Activated naive CD4-positive, alpha-beta T cell (primary cell): Measurements from ENCODE around the gene FARS2.
A peak's percentile ranks its signal among the peaks of the same experiment; 100 is the strongest.

ENCODE experiments used
- DNase-seq, 4 experiments: peaks; one replicate each; lab custom pipeline; 2025; lab: John Stamatoyannopoulos, UW

The FARS2 gene

DNA sequence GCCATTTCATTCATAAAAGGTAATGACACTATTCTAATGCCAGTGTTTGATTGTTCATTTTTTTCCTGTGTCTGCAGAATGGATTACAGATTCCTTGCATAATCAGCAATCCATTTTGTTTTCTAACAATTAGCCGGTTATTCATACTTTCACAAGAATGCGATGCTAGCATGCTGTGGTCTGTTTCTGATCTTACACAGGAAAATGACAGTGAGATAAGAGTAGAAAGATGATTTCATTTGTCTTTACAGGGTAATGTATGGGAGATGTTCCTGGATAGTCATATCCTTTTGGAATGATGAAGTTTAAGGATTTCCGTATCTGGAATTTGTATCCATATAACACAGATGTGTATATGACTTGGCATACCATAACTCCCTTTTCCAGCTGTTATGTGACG, 207.3 kb downstream of the FARS2 start:
- no peak for DNase-seq

DNA sequence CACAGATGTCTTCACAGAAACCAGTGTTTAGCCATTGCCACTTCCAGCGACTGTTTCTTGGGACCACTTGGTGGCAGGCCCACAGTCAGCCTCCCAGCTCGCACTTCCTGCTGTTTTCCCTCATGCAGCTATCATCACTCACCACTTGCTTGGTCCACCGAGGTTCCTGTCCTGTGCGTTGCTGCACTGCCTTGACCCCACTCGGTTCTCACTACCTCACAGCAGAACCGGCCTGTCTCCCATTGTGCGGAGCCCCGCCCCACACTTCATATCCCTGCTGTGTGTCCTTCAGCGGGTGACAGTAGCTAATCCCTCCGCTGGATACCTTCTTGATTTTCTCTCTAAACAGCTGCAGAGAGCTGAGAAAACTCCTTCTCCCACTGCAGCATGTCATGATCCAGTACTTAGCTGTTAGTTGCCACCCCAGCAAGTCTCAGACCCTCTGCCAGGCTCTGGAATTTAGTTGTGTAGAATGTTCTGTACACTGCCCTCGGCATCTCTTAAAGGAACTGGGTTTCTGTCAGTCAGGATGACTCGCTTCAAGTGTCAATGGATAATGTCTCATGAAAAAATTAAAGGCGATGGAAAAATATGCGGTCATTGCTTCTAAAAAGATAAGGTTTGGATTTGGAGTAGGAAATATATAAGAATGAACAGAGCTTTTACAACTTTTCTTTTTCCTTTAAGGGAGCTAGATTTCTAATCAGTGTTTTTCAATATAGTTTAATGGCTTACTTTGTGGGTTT, 208.0 kb downstream of the FARS2 start:
- DNase-seq: no peak

DNA sequence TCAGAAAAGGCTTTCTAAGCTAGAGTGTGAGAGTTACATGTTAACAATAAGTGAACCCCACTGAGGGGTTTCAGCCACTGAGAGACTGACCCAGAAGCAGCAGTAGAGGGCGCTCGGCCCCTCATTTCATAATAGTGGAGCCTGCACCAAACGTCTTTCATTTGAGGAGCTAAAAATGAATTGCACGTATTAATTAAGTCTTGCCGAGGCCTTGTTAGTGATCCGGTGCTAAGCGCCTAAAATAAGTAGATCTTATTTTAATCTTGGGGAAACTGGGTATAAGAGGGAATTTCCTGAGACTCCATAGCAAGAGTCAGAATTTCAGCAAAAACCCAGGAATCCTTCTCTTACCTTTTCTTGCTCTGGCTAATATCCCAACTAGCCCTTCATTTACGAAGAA, 209.7 kb downstream of the FARS2 start:
- peak in 3 of 4 experiments; percentile 2 to 42 (median 41) for DNase-seq

DNA sequence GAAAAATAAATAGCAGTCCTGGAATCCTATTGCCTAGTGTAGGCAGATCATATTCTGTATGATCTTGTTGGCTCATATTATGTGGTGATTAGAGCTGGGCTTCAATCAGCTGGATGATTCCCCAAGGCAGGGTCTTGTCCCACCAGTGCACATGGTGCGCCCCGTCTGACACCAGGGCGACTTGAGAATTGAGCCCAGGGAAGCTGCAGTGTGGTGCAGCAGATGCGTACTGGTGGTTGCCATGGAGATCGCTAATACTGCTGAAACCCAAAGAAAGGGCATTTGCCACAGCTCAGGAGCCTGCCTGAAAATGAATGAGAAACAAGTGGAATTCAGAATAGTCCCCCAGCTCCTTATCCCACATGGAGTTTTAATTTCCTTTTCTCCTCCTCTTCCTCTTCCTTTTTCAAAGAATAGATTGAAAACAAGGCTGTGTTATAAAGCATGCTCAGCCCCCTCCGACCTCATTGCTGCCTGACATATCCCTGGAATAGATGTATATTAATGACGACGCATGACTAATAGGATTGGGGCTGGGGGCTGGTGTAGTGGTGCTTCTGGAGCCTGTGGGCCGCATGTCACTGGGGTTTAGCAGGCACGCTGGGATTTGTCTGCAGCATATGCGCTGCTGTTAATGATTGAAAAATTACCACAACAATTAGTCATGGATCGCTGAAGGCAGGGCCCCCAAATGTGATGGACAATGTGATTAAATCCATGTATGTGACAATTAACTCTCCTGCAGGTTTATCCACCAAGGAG, 210.5 kb downstream of the FARS2 start:
- no peak for DNase-seq

DNA sequence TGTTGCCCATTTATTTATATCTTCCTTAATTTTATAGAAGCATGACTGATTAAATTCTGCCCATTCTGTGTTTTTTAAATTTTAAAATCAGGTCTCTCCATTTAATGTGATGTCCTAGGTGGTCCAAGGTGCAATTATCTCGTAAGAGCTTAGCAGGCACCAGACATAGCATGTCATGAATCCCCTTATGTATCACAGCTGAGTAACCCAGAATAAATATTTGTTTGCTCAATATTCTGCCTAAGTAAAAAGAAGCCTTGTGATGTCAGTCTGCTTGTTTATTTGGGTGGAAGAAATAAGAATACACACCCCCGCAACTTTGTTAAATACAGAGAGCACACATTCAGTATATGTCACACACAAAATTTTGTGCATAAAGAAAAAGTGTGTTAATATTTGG, 211.3 kb downstream of the FARS2 start:
- DNase-seq: no peak

DNA sequence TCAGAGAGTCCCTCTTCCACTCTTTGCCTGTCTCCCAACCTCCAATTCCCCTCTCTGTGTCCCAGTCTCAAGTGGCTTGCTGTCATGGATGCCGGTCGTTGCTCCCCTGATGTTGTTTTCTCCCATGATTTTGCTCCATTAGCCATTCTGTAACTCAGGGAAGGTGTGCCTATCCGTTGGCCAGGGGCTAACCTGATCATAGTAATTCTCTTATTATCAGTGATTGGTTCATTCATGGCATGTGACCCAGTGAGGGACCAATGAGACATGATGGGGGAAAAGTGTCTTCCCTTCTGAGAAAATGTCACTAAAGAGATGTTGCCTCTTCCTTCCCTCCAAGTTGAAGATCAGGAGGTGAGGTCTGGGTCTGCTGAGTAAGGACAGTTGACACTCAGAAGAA, 214.5 kb downstream of the FARS2 start:
- DNase-seq: no peak

DNA sequence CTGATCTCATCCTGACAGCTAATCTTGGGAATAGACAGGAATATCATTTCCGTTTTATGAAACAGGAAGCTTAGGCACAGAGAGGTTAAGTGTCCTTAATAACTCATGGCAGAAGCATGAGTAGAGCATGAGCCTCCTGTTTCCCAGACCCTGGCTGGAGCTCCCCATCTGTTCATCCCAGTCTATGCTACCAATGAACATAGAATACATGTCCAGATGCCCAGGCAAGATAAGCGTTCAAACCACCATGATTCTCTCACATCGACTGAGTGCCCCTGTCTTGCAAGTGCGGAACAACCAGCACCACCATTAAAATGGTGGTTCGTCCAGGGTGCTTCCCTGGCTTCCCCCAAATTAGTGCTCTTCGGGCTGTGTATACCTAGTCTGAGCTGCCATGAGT, 217.1 kb downstream of the FARS2 start:
- DNase-seq: no peak

DNA sequence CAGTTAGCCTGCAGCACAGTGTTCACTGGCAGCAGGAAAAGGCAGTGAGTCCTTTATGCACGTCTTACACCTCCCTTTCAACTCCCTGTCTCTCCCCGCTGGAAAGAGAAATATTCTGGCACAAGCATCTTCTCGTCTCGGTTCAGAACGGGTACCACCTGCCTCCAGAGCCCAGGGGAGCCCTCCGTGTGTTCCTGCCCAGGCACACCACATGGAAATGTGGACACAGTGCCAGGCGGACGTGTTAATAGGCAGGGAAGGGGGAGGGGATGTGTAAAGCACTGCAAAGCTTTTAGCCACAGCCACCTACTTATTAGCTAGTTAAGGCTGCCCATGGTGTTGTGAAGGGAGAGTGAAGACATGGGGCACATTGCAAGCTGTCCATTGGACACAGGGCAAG, 219.7 kb downstream of the FARS2 start:
- no peak for DNase-seq

DNA sequence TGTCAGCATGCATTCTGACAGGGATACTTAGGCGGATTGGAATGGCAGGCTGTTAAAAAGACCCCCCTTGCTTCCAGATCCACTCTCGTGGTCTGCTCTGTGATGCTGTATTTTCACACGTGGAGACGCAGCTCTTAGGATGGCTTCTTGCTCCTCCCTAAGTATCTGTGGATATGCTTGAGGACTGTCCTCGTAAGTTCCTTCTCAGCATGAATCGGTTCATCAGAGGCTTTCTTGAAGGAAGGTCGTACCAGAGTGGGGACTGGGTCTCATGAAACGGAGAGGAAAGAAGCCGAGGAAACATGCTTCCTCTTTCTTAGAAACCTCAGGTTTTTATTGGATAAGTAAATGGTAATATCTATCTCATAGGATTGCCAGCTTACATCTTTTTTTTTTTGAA, 220.4 kb downstream of the FARS2 start:
- DNase-seq: no peak

DNA sequence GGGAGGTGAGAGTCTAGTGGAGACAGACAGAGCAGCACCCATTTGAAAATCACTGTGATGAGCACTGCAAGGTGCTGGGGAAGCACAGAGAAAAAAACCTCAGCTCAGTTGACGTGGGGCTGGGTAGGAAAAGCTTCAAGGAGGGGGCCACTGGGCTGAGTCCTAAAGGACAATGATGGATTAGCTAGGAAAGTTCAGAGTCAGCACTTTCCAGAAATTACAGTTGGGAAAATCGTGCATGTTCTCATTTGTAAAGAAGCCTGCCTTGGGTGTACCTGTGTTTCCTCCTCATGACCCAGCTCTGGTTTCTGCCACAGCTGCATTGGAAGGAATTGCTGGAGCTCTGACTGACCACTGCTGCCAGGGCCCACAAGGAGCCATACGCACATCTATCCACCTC, 221.3 kb downstream of the FARS2 start:
- DNase-seq: no peak

DNA sequence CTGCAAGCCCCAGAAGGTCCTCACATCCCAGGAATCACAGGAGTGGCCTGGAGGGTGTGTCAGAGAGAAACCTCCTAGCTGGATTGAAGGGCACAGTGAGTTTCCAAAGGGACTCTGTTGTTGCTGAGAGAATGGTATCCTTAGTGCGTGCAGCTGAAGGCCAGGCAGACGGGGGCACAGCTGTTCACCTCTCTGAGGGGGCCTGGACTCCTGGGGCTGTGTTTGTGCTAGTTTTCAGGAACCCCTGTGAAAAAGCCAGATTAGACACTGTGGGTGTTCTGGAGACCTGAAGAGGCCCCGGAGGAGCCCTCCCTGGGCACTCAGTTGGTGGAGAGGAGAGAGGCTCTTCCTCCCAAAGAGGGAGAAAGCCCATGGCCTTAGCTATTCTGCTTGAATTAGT, 223.4 kb downstream of the FARS2 start:
- no peak for DNase-seq

DNA sequence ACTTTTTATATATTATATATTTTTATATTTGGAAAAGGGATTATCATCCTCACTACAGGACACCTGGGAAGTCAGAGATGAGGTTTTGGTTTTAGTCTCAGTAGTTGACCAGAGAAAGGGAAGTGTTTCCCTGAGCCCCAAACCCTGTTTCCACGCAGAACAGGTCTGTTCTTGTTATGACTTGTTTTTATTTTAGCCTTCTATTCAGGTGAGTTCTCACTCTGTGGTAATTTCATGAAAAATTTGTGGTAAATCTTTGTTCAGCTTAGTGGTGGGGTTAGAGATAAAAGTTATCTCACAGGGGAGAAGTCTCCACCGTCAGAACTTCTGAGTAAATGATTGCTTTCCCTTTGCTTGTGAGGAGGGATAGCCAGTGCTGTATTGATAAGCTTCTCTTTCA, 224.9 kb downstream of the FARS2 start:
- no peak for DNase-seq

DNA sequence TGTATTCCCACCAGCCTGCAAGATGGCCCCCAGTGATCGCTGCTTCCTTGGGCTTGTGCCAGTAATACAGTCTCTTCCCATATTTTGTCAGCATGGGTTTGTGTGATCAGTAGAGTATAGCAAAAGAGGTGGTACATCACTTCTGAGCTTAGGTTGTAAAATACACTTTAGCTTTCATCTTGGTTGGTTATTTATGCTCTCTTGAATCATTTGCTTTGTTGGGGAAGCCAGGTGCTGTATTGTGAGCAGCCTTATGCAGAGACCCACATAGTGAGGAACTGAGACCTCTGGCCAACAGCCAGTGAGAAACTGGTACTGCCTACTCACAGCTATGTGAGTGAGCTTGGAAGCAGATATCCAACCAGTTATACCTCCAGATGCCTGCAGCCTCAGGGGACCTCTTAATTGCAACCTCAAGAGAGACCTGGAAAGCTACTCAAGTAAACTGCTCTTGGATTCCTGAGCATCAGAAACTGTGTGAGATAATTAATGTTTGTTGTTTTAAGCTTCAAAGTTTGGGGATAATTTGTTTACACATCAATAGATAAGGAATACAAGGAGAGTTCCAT, 229.3 kb downstream of the FARS2 start:
- no peak for DNase-seq

DNA sequence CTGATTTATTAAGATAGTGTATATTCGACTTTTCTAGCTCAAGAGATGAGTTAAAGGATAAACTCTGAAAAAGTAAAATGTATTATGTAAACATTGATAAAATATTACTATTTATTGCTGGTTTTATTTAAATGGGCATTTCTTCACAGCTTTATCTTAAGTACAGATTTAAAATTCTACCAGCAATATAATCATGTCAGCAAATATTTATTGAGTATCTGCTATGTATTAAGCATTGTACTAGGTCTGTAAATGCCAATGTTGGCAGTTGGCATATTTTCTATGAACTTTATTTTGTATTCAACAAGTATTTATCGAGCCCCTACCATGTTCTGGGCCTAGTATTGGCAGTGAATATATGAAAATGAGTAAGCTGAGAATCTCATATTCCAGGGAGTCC, 231.0 kb downstream of the FARS2 start:
- no peak for DNase-seq

DNA sequence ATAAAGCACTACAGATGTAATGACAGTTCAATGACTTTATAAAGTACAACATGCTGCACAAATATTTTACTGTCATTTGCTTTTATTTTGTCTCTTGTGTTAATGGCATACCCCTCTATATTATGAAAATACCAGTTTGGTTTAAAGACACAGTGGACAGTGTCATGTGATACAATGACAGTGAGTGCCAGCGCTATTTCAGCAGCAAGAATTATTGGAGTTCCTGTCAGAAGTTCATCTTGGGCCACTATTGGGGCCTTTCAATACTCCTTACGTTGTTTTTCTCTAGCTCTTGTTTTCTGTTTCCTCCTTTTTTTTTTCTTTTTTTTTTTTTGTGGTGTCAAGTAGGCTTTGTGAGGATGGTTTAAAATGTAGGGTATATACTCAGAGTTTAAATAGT, 232.5 kb downstream of the FARS2 start:
- no peak for DNase-seq

DNA sequence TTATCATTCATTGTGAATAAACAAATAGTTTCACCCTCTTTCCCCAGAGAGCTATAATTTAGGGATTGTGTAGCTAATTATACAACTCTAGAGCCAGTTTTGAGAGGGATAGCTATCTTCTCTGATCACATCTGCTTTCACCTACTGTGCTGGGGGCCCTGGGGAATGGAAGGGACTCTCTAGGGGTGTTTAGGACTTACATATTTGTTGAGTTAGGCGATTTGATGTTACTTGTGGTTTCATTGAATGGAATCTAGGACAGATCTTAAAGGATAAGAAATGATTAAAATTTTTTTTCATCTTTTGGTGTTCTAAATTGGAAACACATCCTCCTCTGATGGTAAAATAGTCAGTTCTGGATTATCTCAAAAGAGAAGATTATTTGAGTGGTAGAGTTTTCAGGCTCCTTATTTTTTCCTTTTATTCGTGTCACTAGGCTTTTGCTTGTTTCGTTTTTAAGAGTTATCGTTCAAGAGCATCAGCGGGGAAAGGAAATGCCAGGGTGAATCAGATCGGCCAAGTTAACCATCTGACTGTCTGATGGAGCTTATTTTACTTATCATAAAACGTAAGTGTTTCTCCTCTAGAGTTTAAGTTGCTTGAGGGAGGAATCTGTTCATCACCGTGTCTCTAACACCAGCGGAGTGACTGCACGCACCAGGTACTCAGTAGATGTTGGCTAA, 236.7 kb downstream of the FARS2 start:
- DNase-seq: no peak

DNA sequence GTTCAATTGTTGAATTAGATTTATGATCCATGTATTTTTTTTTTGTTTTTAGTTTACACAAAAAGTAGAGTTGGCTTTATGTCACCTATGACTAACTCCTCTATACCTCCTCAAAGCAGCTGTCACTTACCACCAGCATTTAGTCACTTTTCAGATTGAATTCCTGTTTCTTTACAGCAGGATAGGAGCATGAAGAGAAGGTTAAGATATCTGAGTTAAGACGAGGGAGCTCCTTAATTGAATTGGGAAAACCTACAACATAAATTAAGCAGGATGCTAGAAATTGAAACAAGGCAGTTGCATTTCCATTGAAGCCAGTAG, 237.2 kb downstream of the FARS2 start:
- no peak for DNase-seq

DNA sequence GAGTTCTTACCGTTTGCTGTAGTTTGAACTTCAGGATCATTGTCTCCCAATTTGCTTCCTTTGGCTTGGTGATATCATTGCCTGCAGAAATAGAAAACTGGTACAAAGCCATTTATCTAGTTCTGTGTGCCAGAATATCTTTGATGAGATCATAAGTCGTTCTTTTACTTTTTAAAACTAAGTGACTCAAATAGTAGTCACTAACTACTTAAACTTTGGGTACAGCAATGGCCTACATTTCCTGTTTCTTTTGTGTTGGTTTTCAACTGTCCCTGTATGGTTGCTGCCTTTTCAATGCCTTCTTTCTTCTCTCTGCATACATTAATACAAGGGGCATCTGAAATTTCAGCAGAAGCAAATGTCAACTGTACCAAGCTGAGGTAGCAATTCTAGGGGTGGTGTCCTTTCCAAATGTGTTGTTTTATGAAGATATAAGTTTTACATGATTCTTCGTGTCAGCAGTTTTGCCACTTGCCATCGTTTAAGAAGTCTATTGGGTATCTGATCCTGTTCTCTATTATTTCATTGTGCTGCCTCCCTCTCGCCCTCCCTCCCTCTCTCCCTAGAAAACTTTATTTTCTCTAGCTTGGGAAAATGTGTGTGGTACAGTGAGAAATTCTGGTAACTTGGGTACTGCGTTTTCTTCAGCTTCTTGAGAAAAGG, 238.5 kb downstream of the FARS2 start:
- no peak for DNase-seq

DNA sequence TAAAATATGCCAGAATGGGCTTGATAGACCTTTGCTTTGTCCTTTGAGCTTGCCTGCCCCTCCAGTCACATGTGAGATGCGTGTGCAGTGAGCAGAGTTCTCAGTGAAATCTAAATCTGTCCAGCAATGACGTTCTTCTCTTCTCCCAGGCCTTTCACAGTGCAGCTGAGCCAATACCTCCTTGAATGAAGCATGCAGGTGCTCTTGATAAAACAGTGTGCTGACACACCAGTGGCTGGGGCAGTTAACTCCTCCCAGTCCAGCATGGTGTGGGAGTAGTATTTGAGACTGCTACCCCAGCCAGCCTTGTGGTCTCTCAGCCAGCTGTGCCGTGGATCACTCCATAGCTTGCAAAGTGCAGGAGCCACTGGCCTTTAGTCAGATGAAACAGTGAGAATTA, 240.5 kb downstream of the FARS2 start:
- DNase-seq: no peak

DNA sequence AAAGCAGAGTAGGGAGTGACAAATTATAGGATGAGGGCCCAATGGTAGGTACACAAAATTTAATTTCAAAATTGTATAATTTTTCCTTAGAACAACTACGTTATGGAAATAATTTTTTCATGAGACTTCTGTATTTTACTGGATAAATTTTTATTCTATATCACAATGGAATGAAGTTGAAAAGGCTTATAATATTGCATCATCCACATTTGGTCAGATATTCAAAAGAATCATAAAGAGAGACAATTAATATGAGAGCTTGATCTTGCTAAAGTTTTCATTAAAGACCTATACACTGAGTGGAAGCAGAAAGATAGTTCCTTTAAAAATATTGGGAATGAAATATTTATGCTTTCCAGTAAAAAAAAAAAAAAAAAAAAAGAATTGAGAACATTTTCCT, 242.8 kb downstream of the FARS2 start:
- DNase-seq: no peak

DNA sequence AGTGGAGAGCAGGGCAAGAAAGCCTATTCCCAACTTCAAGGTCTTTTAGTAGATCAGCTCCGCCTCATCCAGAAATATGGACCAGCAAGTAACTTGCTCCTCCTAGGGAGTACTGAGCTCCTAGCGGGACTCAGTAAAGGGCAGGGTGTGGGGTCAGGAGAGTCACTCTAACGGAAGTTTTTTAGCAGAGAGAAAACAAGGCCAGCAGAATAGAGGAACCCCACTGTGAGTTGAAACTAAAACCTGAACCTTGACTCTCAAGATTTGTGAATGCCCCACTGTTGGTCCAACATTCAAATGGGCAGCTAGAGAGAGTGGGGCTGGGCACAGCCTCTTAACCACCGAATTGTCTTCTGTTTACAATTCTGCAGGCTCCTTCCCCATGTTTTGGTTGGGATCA, 244.8 kb downstream of the FARS2 start:
- no peak for DNase-seq

DNA sequence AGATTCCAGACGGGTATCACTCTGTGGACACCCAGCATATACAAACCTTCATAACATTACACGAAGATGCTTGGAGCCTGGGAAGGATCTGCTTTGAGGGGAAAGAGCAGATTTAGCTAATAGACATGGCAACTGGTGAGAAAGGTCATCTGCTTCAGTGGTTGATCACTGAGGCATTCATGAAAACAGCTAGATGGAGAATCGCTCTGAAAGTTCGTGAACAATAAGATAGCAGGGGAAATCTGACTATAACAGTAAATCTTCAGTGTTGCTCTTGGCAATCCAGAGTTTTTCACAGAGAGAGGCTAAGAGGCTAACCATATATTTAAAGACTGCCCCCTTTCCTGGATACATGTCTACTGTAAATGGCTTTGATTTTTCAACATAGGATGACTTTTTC, 245.3 kb downstream of the FARS2 start:
- DNase-seq: no peak
